NCI-H187 (cell line): ENCODE measurements around the gene RNF212.

Experiments used
- DNase-seq, 2 experiments: peaks; one replicate each; lab custom pipeline; 2025; lab: John Stamatoyannopoulos, UW

RNF212 gene

DNA sequence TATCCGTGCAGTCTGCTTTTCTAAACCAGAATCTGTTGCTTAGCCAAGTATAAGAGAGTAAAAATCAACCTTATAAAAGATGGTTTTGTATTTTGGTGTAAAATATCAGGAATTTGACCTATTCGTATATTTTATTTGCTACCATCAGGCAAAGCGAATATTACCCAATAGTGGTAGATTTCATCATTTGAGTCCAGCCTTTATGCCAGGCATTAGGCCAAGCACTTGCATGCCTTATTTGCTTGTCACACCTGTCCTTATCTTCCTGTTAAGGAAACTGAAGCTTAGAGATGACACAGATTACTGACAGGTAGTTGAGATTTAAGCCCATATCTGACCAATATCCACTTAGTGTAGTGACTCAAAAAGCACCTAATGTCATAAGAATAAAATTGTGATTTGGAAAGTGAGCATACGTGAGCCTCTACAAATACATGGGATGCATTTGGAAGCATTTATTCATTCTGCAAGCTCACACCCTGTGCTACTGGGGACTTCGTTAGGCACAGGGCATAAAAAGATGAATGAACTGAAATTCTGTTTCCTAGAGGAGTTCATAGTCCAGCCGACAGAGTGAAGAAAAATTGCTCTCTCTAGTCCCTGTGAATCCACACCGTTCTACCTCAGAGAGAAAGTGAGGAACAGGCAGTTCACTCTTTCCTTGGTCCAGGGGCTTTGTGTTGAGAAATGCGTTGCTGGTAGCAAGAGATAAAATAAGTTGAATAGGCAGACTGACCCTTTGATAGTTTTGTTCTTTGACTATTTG lies 2.3 kb upstream of the RNF212 start:
- no peak for DNase-seq

GRCh38 chr4:1112821-1113182 lies 562 bp downstream of the RNF212 start:
- no peak for DNase-seq

- DNase-seq, result no peak
Measured at GRCh38 chr4:1112174-1112820, 1.1 kb downstream of the RNF212 start.

- DNase-seq, result no peak
Measured at GRCh38 chr4:1111259-1111809, 2.0 kb downstream of the RNF212 start.

DNA sequence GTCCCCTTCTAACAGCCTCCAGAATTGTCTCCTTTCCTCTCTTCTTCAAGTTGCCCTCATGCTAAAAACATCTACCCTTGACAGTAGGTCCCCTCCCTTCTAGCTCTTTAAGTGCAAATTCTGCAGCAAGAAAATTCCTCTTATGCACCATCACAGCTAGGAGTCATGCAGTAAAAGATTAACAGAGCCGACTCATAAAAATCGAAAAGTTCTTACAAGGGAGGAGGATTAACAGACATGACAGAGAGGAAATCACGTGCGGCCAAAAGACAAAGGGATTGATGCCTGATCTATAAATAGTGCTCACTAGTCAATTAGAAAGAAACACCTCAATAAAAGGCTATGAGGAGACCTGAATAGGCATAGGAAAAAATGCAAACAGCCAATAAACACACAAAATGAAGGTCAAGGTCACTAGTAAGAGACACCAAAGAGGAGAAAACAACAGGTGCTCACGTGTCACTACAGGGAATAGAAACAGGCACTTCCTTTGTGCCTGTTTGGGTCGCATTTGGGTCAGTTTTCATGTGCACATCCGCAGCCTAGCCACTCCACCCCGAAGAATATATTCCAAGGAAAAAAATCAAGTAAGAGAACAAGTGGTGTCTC lies 3.4 kb downstream of the RNF212 start:
- DNase-seq, result no peak

DNA sequence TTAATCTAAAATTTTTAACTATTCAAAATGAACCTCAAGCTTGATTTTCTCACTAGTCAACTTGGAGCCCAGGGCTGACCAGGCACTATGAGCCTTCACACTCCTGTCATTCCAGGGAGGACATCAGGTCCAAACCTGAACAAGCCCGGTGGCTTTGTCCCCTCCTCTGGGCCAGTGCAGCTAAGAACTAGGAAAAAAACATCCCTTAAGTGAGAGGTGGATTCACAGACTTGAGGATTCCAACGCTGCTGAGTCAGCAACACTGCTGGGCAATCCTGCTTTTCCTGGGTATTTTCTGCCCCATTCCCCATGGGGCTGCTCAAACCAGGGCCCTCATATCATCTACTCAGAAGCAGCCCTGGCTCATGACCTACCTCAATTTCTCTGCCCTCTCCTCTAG lies 4.0 kb downstream of the RNF212 start:
- no peak for DNase-seq

- DNase-seq, result no peak
Measured at GRCh38 chr4:1105662-1106061, 7.7 kb downstream of the RNF212 start.

DNA sequence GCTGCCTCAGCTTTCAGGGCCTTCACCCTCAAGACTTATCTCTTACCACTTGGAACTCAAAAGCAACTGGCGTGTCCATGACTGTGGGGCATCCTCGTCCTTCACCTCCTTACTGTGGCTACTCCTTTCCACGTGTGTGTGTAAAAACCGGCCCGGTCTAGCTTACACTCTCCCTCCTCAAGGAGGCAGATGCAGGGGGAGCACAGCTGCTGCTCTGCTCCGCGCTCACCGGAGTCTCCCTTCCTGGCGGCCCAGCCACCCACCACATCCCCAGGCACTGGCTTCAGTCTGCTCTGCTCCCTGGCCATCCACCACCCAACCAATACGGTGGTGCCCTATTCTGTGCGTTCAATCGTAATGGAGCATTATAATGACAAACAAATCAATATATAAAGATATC lies 8.3 kb downstream of the RNF212 start:
- DNase-seq, result no peak

DNA sequence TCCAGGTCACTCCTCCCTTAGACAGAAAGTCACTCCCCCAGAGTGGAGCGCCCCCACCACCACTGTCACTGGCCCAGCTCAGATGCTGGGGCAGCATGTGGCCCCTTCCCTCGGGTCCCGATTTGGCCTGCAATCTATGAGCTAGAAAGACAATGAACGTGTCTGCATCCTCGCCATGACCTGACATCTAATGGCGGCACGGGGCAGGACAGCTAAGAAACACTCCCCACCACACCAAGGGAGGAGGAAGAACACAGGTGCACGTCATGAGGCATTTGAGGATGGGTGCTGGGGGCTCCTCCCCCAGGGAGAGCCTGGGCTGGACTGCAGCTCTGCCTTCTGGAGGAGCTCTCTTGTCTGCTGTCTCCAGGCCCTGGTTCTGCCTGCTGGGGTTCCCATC lies 8.7 kb downstream of the RNF212 start:
- no peak for DNase-seq

GRCh38 chr4:1099684-1100335 lies 13.6 kb downstream of the RNF212 start:
- DNase-seq, result no peak

- DNase-seq, result no peak
Measured at GRCh38 chr4:1099270-1099669, 14.1 kb downstream of the RNF212 start.

DNA sequence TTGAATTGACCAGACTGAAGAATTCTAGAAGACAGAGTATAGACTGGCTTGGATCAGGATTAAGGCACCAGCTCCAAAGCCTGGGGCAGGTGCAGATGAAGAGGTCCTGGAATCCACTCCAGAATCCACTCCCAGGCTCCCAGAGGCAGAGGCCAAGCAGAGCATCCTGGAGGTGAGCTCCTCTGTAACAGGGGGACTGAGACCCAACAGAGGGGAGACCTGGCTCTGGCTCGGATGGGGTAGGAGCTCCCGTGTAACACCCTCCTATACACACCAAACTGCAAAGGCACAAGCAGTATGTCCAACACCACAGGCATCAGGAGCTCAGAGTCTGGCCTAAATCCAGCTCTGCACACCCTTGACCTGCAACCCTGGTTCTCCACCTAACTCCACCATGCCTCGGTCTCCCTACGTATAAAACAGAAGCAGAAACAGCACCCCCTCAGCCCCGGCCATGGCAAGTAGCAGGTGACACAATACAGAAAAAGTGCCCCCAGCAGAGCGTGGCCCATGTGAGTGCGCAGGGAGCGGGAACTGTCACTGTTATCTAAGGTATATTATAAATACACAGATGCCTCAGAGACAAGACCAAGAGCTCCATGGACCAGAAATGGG lies 14.9 kb downstream of the RNF212 start:
- no peak for DNase-seq

DNA sequence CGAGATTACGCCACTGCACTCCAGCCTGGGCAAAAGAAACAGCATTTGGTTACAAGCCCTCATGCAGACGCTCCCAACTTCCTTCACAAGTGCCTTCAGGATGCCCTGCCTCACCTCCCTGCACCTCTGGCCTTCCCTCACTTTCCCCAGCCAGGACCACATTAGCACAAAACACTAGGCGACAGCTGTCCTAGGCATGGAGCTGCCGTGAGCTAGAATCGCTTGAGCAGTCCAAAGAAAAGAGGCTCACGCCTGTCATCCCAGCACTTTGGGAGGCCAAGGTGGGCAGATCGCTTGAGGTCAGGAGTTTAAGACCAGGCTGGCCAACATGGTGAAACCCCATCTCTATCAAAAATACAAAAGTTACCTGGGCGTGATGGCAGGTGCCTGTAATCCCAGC lies 15.8 kb downstream of the RNF212 start:
- no peak for DNase-seq

GRCh38 chr4:1096841-1097240 lies 16.5 kb downstream of the RNF212 start:
- no peak for DNase-seq

DNA sequence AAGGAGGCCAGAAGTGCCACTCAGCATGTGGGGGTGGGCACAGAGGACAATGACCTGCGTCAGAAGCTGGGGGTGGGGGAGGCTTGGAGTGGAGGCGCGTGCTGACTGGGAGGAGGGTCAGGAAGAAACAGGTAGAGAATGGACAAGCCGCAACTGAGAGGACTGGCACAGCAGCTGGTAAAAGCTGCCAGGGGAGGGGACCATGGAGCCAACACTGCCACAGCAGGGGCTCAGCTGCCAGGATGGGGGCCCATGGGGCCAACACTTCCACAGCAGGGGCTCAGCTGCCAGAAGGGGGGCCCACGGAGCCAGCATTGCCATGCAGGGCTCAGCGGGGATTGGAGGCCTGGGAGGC lies 19.1 kb downstream of the RNF212 start:
- no peak for DNase-seq

DNA sequence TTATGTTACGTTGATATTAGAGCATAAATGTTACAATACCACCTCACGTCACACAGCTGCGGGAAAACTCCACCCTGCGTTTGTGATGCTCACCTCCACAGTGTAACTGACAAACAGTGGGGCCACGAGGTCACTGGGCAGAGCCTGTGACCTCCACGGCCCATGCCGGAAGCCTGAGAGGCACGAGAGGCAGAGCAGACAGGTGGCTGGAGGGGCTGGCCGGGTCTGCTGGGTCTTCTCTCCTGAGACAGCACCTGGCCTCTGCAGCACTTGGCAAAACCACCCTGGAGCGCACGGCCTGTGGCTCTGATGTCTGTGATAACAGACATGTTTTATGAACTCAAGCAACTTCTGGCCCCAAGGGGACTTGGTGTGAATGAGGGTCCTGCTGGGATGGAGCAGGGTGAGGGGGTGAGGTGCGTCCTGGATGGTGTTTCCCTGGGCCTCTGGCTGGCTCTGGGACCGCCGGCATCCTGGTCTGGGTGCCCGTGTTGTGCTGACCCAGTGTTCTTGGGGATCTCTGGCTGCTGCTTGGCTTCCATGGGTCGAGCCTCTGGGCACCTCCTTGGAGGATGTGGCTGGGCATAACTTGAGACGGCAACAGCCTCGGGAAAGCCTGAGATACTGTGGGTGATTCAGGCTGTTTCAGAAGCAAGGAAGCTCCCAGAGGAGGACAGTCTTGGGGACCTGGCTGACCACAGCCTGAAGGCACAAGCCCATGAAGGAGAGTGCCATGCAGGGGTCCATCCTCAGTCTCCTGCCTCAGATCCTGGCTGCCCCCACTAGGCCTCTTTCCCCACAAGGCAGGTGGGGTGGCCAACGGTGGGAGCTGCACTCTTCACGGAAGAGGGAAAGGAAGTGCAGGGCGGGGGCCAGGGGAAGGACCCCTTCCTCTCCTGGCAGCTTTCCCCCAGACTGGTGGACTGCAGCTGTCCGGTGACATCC lies 19.7 kb downstream of the RNF212 start:
- no peak for DNase-seq

DNA sequence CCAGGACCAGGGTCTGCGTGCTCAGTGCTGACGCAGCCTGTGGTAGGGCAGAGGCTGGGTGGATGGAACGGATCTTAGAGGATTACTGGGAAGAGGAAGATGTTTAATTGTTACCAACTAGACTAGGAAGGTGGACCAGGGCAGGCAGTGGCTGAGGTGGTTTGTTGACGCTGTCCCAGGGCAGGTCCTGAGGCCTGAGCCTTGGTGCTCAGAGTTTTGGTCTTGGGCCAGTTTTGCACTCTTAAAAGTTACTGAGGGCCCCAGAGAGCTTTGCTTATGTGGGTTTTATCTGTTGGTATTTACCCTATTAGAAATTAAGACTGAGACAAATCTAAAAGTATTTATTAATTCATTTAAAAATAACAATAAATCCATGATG lies 20.4 kb downstream of the RNF212 start:
- DNase-seq, result no peak

DNA sequence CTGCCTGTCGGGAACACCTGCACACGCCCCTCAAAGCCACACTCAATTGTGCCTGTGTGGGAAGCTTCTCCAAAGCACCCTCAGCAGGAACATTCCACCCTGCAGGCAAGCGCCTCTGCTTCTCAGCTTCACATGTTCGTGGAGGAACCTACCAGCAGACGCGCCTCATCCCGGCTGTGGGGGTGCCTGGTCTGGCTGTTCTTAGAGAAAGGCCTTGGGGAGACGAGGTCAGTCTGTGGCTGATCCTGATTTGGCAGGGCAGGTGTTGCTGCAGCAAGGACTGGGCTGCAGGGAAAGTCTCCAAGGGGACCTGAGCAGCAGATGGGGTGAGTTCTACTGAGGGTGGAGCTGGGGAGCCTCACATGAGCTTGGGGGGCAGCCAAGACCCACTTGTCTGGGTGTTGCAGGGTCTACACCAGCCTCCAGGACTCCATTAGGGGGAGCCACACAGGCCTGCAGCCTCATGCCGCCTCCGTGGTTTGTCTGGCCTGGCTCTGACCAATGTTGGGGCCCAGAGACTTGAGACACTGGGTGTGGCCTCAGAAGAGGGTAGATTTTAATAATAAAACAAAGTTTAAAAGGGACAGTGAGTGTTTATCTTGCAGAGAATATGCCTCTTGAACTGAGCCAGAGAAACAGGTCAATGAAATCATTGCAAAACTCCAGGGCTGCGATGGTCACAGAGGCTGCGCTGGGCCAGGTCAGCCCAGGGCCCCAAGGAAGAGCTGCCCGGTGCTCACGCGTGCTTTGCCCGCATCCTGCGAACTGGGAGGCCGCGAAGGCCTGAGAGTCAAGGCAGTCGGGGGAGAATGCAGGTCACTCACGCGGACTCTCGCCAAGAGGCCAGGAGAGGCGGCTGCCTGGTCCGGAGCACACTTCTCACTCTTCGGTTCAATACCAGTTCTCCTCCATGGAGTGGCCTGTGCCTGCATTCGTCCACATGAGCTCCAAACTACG lies 21.1 kb downstream of the RNF212 start:
- DNase-seq, result no peak

- no peak for DNase-seq
Measured at GRCh38 chr4:1091561-1091995, 21.8 kb downstream of the RNF212 start.
